ENCODE measurements around the gene MCM3AP.

The MCM3AP gene

GRCh38 chr21:46208761-46209721 lies 76.4 kb downstream of the MCM3AP start:
- TF ChIP-seq, protein P1, sequence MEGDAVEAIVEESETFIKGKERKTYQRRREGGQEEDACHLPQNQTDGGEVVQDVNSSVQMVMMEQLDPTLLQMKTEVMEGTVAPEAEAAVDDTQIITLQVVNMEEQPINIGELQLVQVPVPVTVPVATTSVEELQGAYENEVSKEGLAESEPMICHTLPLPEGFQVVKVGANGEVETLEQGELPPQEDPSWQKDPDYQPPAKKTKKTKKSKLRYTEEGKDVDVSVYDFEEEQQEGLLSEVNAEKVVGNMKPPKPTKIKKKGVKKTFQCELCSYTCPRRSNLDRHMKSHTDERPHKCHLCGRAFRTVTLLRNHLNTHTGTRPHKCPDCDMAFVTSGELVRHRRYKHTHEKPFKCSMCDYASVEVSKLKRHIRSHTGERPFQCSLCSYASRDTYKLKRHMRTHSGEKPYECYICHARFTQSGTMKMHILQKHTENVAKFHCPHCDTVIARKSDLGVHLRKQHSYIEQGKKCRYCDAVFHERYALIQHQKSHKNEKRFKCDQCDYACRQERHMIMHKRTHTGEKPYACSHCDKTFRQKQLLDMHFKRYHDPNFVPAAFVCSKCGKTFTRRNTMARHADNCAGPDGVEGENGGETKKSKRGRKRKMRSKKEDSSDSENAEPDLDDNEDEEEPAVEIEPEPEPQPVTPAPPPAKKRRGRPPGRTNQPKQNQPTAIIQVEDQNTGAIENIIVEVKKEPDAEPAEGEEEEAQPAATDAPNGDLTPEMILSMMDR (IDR thresholded peaks at IDR 0.05; ENCODE audit: low read depth, low read length) = no peak

DNA sequence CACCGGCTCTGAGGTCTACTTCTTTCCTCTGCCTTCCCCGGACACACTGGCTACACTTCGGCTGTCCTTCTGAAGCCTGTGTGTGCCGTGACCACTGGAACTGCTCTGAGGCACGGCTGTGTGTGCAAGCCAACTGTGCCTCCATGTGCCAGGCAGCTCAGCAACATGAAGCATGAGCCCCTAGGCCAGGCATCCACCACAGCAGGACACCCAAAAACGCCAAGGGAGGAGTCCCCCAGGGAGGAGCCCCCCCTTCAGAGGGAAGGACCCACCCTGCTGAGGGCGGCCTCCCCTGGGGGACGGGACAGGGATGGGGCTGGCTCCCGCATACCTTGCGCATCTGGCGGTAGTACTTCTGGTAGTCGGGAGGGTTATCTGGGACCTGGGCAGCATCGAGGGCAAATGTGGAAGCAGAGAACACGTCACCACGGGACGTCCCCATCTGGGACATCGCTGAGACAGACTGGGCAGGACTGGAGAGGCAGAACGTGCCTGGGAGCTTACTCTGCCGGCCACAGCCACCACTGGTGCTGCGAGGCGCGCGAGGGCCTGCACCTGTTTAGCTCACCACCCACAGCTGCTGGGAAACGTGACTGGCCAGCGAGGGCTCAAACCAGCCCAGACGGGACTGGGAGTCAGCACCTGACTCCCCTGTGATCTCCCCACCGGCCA lies 77.4 kb downstream of the MCM3AP start:
- no peak for DNase-seq (ENCODE audit: extremely low read depth, low read depth)
- TF ChIP-seq, protein P1 (IDR thresholded peaks at IDR 0.05; ENCODE audit: low read depth, low read length) = no peak

More at GRCh38 chr21:46208761-46209721, 76.4 kb downstream of the MCM3AP start:
- no peak for DNase-seq (ENCODE audit: extremely low read depth, low read depth)

DNA sequence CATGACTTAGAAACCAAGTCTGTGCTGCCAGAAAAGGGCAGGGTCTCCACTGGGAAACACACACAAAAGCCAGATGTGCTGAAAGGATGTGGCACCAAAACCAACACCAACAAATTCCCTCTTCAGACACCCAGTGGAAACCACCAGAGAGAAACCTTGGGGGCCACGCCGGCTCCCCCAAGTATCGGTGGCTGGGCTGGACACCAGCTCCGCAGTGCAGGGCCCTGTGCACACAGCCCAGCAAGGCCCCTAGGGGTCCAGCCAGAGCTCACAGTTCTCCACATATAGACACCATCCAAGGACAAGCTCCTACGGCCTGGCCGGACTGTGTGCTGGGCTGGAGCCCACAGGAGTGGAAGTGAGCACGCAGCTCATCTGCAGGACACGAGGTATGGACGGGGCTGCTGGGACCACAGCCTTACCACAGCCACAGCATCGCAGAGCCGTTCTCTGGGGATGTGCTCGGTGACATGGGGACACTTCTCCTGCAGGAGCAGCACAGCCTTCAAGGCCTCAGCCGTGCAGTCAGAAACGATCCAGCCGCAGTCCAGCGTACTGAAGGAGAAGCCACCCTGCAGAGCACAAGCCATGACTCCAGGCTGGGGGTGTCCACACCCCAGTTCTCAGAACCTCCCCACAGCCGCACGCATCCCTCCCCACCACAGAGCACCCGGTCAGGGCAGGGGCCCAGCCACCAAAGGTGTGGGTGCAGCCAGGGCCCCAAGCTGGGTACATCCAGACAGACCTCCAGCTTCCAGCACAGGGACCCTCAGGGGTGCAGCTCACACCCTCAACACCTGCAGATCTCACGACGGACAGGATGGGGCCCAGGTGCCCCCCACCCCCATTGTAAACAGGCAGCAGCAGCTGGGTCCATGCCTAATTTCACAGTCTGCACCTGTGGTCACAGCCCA lies 78.1 kb downstream of the MCM3AP start:
- no peak for DNase-seq (ENCODE audit: extremely low read depth, low read depth)
- TF ChIP-seq, protein P1 (IDR thresholded peaks at IDR 0.05; ENCODE audit: low read depth, low read length) = no peak

GRCh38 chr21:46206163-46207005 lies 79.0 kb downstream of the MCM3AP start:
- TF ChIP-seq, protein P1 (IDR thresholded peaks at IDR 0.05; ENCODE audit: low read depth, low read length) = no peak
- DNase-seq (ENCODE audit: extremely low read depth, low read depth) = no peak

GRCh38 chr21:46205766-46206162 lies 79.6 kb downstream of the MCM3AP start:
- TF ChIP-seq, protein P1 (IDR thresholded peaks at IDR 0.05; ENCODE audit: low read depth, low read length) = no peak
- DNase-seq (ENCODE audit: extremely low read depth, low read depth) = no peak

GRCh38 chr21:46205166-46205565 lies 80.2 kb downstream of the MCM3AP start:
- TF ChIP-seq, protein P1 (IDR thresholded peaks at IDR 0.05; ENCODE audit: low read depth, low read length) = no peak
- DNase-seq (ENCODE audit: extremely low read depth, low read depth) = no peak
